ENCODE data around the gene PRKCI. TPM values are rescaled to one million over a fixed set of nuclear protein-coding genes. Genes with fewer than 3 reads are reported as not detected.

The PRKCI gene
- total RNA-seq, 4 donors from 2014 or later = 20.2 to 40.5 (median 22.4) TPM

DNA sequence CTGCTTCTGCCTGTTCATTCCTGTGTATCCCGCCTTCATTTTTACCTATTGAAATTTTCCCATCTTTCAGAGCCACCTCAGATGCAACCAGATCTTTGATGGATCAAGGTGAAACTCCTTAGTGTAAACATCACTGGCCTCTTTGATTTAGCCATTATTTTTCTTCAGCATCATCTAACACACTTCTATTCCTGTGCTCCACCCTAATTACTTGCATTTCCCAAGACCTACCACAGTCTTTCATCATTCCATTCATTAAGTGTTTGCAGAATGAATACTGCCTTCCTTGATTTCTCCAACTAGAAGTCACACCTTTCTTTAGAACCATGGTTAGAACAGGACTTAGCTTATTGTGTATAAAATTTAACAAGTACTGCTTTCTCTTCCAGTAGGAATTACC, 79.8 kb downstream of the PRKCI start:
- TF ChIP-seq, protein P1, sequence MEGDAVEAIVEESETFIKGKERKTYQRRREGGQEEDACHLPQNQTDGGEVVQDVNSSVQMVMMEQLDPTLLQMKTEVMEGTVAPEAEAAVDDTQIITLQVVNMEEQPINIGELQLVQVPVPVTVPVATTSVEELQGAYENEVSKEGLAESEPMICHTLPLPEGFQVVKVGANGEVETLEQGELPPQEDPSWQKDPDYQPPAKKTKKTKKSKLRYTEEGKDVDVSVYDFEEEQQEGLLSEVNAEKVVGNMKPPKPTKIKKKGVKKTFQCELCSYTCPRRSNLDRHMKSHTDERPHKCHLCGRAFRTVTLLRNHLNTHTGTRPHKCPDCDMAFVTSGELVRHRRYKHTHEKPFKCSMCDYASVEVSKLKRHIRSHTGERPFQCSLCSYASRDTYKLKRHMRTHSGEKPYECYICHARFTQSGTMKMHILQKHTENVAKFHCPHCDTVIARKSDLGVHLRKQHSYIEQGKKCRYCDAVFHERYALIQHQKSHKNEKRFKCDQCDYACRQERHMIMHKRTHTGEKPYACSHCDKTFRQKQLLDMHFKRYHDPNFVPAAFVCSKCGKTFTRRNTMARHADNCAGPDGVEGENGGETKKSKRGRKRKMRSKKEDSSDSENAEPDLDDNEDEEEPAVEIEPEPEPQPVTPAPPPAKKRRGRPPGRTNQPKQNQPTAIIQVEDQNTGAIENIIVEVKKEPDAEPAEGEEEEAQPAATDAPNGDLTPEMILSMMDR (IDR thresholded peaks at IDR 0.05; ENCODE audit: low read depth) = no peak

DNA sequence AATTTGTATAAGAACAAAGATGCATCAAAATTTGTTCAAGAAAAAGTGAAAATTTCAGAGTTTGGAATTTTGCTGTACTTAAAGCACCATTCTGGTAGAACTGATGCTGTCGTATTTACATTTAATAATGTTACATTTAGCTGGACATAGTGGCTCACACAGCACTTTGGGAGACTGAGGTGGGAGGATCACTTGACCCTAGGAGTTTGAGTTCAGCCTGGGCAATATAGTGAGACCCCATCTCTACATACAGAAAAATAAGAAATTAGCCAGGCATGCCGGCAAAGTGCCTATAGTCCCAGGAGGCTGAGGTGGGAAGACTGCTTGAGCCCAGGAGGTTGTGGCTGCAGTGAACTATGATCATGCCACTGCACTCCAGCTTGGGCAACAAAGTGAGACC, 83.8 kb downstream of the PRKCI start:
- TF ChIP-seq, protein P1 (IDR thresholded peaks at IDR 0.05; ENCODE audit: low read depth) = no peak

DNA sequence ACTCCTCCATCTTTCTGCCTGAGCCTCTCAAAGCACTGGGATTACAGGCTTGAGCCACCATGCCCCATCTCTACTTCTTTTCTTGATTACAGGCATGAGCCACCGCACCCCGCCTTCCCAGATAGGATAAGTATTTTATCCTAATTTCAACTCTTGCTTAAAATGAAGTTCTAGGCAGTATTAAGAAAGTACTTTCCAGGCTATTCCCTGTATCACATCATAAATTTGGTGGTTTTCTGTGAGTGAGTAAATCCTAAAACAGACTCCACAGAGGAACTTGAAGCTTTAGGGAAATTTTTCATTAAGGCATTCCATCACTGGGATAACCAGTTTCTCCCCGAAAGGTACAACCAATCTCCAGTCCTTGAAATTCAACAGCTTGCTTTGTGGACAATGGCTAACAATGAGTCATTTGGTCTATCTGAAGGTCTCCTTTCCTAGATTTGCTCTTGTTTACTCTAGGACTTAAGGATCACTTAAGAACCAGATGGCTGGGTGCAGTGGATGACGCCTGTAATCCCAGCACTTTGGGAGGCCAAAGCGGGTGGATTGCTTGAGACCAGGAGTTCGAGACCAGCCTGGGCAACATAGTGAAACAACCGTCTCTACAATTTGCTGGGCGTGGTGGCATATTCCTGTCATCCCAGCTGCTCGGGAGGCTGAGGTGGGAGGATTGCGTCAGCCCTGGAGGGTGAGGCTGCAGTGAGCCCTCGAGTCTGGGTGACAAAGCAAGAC, 85.6 kb downstream of the PRKCI start:
- TF ChIP-seq, protein P1 (IDR thresholded peaks at IDR 0.05; ENCODE audit: low read depth) = no peak

DNA sequence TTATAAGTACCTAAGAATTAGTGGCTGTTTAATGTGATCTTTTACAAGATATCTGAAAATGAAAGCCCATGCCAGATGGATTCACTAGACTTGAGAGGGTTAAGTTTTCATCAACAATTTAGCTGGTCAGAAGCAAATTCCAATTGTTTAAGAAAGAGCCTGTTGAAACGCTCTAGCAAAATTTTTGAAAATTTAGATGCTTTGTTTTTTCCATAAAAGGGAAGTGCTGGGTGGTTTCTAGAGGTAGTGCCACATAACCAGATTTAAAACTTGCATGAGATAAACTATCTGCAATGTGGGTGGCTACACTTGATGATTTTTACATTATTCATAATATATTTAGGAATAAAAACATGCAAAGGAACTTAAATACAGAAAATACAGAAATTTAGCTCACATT, 86.8 kb downstream of the PRKCI start:
- TF ChIP-seq, protein P1 (IDR thresholded peaks at IDR 0.05; ENCODE audit: low read depth) = no peak

DNA sequence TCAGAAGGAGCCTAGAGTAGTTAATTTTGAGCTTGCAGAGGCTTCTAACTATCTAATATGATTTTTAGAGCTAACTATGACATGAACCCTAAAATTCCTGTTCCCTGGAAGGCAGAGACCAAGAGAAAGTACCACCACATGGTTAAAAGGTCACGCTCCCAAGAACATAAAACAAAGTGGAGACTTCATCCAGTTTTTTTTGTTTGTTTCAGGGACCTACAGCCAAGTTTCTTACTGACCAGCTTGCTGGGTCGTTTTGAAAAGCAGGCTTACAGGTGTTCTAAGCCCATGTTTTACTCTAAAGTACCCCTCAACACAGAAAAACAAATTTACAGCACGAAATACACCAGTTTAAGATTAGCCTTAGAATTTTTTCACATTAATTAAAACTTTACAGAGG, 95.7 kb downstream of the PRKCI start:
- TF ChIP-seq, protein P1 (IDR thresholded peaks at IDR 0.05; ENCODE audit: low read depth) = no peak

DNA sequence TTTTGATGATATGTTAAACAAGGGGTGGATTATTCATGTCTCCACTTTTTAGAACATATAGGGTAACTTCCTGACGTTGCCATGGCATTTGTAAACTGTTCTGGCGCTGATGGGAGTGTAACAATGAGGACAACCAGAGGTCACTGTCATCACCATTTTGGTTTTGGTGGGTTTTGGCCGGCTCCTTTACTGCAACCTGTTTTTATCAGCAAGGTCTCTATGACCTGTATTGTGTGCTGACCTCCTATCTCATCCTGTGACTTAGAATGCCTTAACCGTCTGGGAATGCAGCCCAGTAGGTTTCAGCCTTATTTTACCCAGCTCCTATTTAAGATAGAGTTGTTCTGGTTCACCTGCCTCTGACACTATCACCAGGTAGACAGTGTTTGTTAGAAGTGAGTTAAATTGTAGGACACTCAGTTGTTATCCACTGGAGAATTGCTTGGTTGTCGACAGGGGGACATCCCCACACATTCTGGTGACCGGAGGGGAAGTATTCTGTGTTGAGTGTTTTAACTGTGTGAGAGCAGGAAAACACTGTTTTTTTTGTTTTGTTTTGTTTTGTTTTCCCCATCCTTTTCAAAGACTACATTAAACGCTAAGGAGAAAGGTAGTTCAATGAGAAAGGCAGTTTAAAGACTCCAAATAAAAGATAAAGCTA, 98.4 kb downstream of the PRKCI start:
- TF ChIP-seq, protein P1 (IDR thresholded peaks at IDR 0.05; ENCODE audit: low read depth) = no peak

DNA sequence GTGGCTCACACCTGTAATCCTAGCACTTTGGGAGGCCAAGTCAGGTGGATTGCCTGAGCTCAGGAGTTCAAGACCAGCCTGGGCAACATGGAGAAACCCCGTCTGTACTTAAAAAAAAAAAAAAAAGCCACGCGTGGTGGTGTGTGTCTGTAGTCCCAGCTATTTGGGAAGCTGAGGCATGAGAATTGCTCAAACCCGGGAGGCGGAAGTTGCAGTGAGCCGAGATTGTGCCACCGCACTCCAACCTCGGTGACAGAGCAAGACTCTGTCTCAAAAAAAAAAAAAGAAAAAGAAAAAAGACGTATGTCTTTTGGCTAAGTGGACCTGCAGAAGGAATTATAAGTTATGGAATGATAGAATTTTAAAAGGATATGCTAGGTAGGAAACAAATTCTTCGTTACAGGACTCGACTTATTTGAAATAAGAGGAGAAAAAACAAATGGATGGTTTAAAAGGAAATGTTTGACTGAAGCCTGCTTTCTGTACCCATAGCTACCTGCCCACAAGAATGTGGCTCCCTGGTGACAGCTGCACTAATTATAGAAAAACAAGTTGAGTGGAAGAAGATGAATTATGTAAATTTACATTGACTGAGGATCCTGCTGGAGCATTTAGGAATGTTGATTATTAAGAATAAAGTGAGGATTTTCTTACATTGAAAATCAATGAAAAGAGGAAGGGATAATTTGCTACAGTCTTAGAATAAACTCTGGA, 99.3 kb downstream of the PRKCI start:
- TF ChIP-seq, protein P1 (IDR thresholded peaks at IDR 0.05; ENCODE audit: low read depth) = no peak

Measured in subcutaneous adipose tissue (tissue), 4 donors.